NCI-H1048 (cell line): ENCODE results near the gene KRT5.

Source experiments
- DNase-seq: peaks from one replicate; lab custom pipeline; 2025; lab: John Stamatoyannopoulos, UW

Gene KRT5

GRCh38 chr12:52519826-52520662, at the start of gene KRT5:
Gene KRT5, minus strand, starts transcription at chr12:52520394. Its CDS starts 98 bp downstream, at chr12:52520296.
- no peak for DNase-seq

- DNase-seq: no peak
Observed at GRCh38 chr12:52568111-52568510, 47.9 kb upstream of the KRT5 start.

GRCh38 chr12:52566847-52567291, 46.7 kb upstream of the KRT5 start:
- no peak for DNase-seq

GRCh38 chr12:52564582-52564981, 44.4 kb upstream of the KRT5 start:
- no peak for DNase-seq

GRCh38 chr12:52561880-52562449, 41.8 kb upstream of the KRT5 start:
- DNase-seq: no peak

- DNase-seq: no peak
Observed at GRCh38 chr12:52559979-52560378, 39.8 kb upstream of the KRT5 start.

- no peak for DNase-seq
Observed at GRCh38 chr12:52558781-52559445, 38.7 kb upstream of the KRT5 start.

GRCh38 chr12:52557476-52557875, 37.3 kb upstream of the KRT5 start:
- DNase-seq: no peak

GRCh38 chr12:52555577-52555976, 35.4 kb upstream of the KRT5 start:
- DNase-seq: no peak

GRCh38 chr12:52552681-52553195, 32.5 kb upstream of the KRT5 start, which contains the start of gene KRT71:
Gene KRT71, minus strand, starts transcription at chr12:52553145. Its CDS starts 68 bp downstream, at chr12:52553077.
- no peak for DNase-seq

- DNase-seq: no peak
Observed at GRCh38 chr12:52552055-52552454, 31.9 kb upstream of the KRT5 start.

- no peak for DNase-seq
Observed at GRCh38 chr12:52551216-52551865, 31.1 kb upstream of the KRT5 start.

- no peak for DNase-seq
Observed at GRCh38 chr12:52546126-52546525, 25.9 kb upstream of the KRT5 start.

- no peak for DNase-seq
Observed at GRCh38 chr12:52543985-52544883, 24.0 kb upstream of the KRT5 start.

GRCh38 chr12:52542785-52543318, 22.7 kb upstream of the KRT5 start:
- no peak for DNase-seq

GRCh38 chr12:52542157-52542556, 22.0 kb upstream of the KRT5 start:
- DNase-seq: no peak

- no peak for DNase-seq
Observed at GRCh38 chr12:52541709-52542108, 21.5 kb upstream of the KRT5 start.

- DNase-seq: no peak
Observed at GRCh38 chr12:52540531-52540930, 20.3 kb upstream of the KRT5 start.

GRCh38 chr12:52539821-52540173, 19.6 kb upstream of the KRT5 start:
- no peak for DNase-seq

- no peak for DNase-seq
Observed at GRCh38 chr12:52539083-52539820, 19.1 kb upstream of the KRT5 start.
